SK-MEL-5 (cell line): ENCODE data around the gene CTBP2. TPM values are rescaled to one million over a fixed set of nuclear protein-coding genes. Genes with fewer than 3 reads are reported as not detected.

Experiments
- DNase-seq: peaks from one replicate; pipeline ENCODE4 v3.0.0-alpha.2; 2016; ENCODE audit warnings: low read depth, low spot score
- in situ Hi-C: cut with HindIII; loops from 2 replicates; pipeline ENCODE4 v1.10.0; 2016; ENCODE audit warnings: low sequenced_read_pairs, high pct_unique_total_duplicates, low pct_unique_long_range_greater_than_20kb
- small RNA-seq, 2 experiments: library from RNA; depleted of rRNA; stranded (forward); fragments of <200 nt; gene quantifications; one replicate each; pipeline ENCODE3, GENCODE V24; 2014
- total RNA-seq: library from RNA; depleted of rRNA; stranded (reverse); fragments of >200 nt; shearing (Covaris generic); gene quantifications from 2 replicates; pipeline ENCODE4 v1.2.3, GENCODE V29; 2014; rRNA removed

Gene CTBP2
- total RNA-seq, 1 experiment from 2014 or later, result 38.1 TPM

GRCh38 chr10:124946945-124947344 lies 213.4 kb downstream of the CTBP2 start:
- in situ Hi-C loops, result no loop called here
- no peak for DNase-seq

- in situ Hi-C loops, result no loop called here
- no peak for DNase-seq
Measured at GRCh38 chr10:124944982-124945381, 215.4 kb downstream of the CTBP2 start.

- in situ Hi-C loops, result no loop called here
Measured at GRCh38 chr10:124943301-124944092, 216.9 kb downstream of the CTBP2 start.

GRCh38 chr10:124942317-124943169 lies 217.8 kb downstream of the CTBP2 start:
- in situ Hi-C loops, result no loop called here

More at GRCh38 chr10:124943301-124944092, 216.9 kb downstream of the CTBP2 start:
- DNase-seq, result peak; percentile 46

GRCh38 chr10:124941823-124942222 lies 218.5 kb downstream of the CTBP2 start, which contains the start of gene ZRANB1:
Gene ZRANB1, plus strand, starts transcription at chr10:124942123. Its CDS starts 371 bp downstream, at chr10:124942494.
- in situ Hi-C loops, result no loop called here
- DNase-seq, result no peak

More at GRCh38 chr10:124942317-124943169, 217.8 kb downstream of the CTBP2 start:
- no peak for DNase-seq

- in situ Hi-C loops, result no loop called here
- no peak for DNase-seq
Measured at GRCh38 chr10:124939290-124939689, 221.1 kb downstream of the CTBP2 start.

- in situ Hi-C loops, result no loop called here
- no peak for DNase-seq
Measured at GRCh38 chr10:124936813-124937212, 223.6 kb downstream of the CTBP2 start.

GRCh38 chr10:124935946-124936345 lies 224.4 kb downstream of the CTBP2 start:
- no peak for DNase-seq
- in situ Hi-C loops, result no loop called here

Small RNA genes lying within 50 kb of the gene (small RNA-seq; reads per million reads assigned to genes)
- gene MIR4296 (0 reads per million in 2 experiments), gene MRPS21P6 (0 reads per million in 2 experiments)

Other genes starting within 250 kb of the CTBP2 start
- gene ZRANB1, start 218.4 kb downstream of the CTBP2 start, total RNA-seq, result 12.0 and 13.2 TPM in 2 replicates